GM21717 (cell line): Measurements from ENCODE around the gene KRTAP24-1.

Source experiments
- ATAC-seq: cut with Tn5 transposase; IDR thresholded peaks from one replicate; pipeline ENCODE4 v1.9.1; 2021; ENCODE audit warnings: mild to moderate bottlenecking, moderate library complexity; ENCODE audit not compliant: unreplicated experiment

KRTAP24-1 gene

GRCh38 chr21:30234643-30235042 lies 48.1 kb downstream of the KRTAP24-1 start:
- no peak for ATAC-seq

GRCh38 chr21:30234050-30234449 lies 48.7 kb downstream of the KRTAP24-1 start:
- no peak for ATAC-seq

- ATAC-seq, result no peak
These were observed 49.3 kb downstream of the KRTAP24-1 start for GRCh38 chr21:30233228-30234020.

GRCh38 chr21:30232011-30232410 lies 50.7 kb downstream of the KRTAP24-1 start:
- no peak for ATAC-seq
